Activated CD4-positive, CD25-positive, alpha-beta regulatory T cell treated with anti-CD3 and anti-CD28 coated beads, Interleukin-2, amount 50 U/mL, for 16 hours (primary cell): ENCODE results near the gene SPRN.
"Not testable (repeated sequence)": the region's sequence is repeated elsewhere in the genome, so short reads cannot be mapped to it uniquely, and the experiment has no call there.

Experiments used
- DNase-seq: peaks from one replicate; pipeline ENCODE4 v3.0.0-alpha.2; 2020; ENCODE audit warnings: low read depth, low spot score

Gene SPRN

GRCh38 chr10:133424601-133425000 is at the start of gene SPRN:
TSS of gene SPRN (minus strand) at chr10:133424625. CDS start at chr10:133423681, 944 bp downstream.
- not testable (repeated sequence) for DNase-seq

DNA sequence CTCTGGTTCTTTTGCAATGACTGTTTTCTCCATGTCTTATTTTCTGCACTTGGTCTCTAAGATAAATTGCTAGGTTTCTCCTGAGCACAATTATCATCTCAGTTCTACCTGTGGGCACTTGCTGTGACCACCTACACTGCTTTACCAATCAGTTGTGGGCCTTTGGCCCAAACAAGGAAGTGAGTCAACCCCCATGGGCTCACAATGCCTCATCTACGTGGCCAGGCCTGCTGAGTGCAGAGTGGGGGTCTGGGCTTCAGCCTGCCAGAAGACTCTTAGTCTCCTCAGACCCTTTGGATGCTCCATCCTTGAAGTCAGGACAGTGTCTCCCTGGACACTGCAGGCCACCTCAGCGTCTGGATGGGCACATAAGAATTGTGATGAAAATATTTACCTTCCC is 49.6 kb upstream of the SPRN start:
- DNase-seq: no peak

DNA sequence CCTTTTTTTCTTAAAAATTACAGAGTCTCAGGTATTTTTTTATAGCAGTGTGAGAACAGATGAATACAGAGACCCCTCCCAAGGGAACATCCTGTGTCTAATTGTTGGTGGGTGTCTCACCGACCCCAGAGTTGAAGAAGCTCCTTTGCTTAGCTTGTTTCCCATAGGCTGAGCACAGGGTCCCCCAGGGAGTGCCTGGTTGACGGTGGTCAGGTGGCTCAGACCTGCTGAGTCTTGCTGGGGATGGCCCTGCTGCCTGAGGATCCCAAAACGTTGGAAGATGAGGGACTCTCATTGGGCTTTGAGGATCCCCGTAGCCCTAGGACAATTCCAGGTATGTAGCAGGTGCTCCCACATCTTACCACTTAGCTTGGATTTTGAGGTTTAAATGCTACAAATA is 48.8 kb upstream of the SPRN start:
- DNase-seq: no peak

DNA sequence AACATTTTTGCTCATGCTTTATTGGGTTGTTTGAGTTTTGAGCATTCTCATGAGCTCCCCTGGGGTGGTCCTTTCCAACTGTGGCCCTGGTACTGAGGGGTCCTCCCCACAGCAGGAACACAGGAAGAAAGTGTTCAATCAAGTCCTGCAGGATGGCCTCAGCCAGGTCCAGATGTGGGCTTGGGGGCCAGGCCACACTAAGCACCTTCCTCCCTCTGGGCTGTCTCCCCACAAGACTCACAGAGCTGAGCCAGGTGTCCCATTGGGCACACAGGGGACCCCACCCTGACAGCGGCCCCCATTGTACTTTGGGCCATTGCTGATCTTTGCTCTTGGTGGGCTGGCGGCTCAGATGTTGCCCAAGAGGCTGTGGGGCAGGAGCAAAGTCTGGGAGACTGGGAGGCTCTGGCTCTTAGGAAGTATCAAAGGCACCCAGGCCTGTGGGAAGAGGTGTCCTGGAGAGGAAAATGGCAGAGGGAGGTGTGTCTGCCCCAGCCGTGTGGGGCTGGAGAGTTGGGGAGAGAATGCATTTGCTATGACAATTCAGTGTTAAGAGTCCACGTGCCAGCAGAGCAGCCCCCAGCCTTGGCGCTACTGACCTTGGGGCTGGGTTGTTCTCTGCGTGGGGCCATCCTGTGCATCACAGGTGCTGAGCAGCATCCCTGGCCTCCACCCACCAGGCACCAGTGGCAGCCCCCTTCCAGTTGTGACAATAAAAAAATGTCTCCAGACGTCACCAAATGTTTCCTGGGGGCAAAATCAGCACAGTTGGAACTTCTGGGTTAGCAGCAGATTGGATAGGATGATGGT is 47.1 kb upstream of the SPRN start:
- no peak for DNase-seq

DNA sequence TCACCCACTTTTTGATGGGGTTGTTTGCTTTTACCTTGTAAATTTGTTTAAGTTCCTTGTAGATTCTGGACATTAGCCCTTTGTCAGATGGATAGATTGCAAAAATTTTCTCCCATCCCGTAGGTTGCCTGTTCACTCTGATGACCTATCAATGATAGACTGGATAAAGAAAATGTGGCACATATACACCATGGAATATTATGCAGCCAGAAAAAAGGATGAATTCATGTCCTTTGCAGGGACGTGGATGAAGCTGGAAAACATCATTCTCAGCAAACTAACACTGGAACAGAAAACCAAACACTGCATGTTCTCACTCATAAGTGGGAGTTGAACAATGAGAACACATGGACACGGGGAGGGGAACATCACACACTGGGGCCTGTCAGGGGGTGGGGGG is 44.8 kb upstream of the SPRN start:
- not testable (repeated sequence) for DNase-seq

- no peak for DNase-seq
These were observed 43.0 kb upstream of the SPRN start for GRCh38 chr10:133467286-133467911.

DNA sequence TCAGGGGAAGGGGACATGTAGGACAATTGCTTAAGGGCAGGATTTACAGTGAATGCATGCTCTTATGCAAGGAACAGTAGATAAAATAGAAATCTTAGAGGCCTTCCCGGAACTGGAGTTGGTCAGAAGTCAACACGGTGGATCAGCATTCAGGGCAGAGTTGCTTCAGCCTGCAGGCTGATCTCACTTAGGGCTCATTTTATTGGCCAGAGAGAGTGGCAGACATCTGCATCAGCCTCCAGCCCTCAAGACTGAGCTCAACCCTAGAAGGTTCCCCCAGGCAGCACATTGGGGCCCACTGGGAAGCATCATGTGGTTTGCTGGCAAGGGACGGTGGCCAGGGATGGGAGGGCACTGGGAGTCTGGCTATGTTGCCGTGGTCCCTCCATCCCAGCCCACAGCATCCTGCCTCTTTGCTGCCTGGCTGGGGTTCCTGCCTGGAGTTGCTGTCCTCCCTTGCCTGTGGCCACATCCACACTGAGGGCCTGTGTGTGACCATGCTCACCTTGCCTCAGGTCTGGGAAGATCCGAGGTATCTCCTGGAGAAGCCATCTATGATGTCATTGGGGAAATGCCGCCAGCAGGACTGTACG is 42.4 kb upstream of the SPRN start:
- DNase-seq: no peak

- DNase-seq: no peak
These were observed 41.6 kb upstream of the SPRN start for GRCh38 chr10:133465950-133466474.

- DNase-seq: no peak
These were observed 40.9 kb upstream of the SPRN start for GRCh38 chr10:133465191-133465949.

- DNase-seq: no peak
These were observed 40.2 kb upstream of the SPRN start for GRCh38 chr10:133464582-133465031.

DNA sequence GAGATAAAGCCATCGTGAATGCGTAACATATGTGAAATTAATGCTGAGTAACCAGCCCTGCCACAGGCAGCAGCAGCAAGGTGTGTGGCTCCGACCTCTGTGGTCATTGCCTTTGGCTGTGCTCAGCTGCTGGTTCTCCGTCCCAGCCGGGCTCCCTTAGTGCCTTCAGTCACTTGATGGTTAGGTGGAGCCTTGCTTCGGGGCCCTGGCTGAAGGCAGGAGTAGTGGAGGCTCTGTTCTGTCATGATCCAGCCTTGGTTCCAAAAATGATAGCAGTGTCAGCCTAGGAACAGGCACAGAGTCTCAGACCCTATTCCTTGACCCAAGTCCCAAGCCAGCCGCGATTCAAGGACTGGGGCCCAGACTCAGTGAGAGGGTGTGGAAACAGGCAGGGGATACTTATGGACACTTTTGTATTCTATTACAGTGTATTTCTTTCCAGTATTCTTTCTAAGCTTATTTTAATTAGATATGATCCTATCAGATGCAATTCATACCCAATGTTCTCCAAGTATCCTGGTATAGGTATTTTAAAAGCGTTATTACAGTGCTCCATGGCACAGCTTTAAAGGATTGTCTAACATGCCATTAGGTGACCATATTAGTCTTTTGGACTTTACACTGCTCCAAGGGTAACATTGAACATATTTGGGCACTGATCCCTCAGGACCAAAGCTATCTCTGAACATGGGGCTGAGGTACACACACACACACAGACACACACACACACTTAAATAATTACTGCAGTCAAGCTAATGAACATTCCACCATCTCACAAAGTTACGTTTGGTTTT is 38.3 kb upstream of the SPRN start:
- no peak for DNase-seq

DNA sequence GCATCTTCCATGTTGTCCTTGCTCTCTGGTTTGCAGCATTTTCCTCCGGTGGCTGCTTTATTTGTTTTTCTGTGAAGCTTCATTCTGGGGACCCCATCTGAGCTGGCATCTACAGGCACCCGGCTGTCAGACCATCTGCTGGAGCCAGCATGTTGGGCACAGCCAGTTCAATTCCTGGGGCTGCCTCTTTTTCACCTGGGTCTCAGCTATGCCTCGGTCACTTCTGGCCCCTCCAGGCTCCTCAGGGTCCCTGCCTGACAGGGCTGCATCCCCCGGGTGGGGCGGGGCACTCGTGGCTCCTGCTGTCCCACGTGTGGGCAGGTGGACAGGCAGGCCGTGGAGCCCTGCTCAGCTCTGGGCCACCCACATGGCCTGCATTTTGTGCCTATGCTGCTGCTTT is 37.4 kb upstream of the SPRN start:
- no peak for DNase-seq

GRCh38 chr10:133461027-133461426 is 36.6 kb upstream of the SPRN start:
- DNase-seq: no peak

- no peak for DNase-seq
These were observed 35.9 kb upstream of the SPRN start for GRCh38 chr10:133460208-133460769.

GRCh38 chr10:133459454-133460207 is 35.2 kb upstream of the SPRN start:
- no peak for DNase-seq

- no peak for DNase-seq
These were observed 34.5 kb upstream of the SPRN start for GRCh38 chr10:133458710-133459453.

DNA sequence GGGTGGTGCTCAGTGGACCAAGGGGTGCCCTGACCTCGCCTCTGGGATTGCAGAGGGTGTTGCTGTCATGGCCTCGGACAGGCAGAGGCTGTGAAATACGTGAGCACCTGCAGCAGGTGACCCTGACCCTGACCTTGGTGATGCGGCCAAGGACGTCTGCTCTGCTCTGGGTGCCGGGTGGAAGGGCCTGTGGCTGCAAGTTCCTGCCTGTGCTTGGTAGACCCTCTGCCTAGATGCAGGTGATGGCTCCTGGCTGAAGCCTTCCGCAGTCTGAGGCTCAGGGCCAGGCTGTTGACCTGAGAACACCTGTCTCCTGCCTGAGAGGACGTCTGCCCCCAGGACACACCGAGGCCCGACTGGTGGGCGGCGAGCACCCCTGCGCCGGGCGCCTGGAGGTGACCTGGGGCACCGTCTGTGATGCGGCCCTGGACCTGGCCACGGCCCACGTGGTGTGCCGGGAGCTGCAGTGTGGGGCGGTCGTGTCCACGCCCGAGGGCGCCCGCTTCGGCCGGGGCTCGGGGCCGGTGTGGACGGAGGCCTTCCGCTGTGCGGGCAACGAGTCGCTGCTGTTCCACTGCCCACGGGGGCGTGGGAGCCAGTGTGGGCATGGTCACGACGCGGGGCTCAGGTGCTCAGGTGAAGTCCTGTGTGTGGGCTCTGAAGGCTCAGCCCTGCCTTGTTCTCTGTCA is 33.7 kb upstream of the SPRN start:
- DNase-seq: no peak

- no peak for DNase-seq
These were observed 32.8 kb upstream of the SPRN start for GRCh38 chr10:133457100-133457841.
